ENCODE results near the gene NUDT6.
"Not testable (repeated sequence)": the region's sequence is repeated elsewhere in the genome, so short reads cannot be mapped to it uniquely, and the experiment has no call there.

NUDT6 gene

DNA sequence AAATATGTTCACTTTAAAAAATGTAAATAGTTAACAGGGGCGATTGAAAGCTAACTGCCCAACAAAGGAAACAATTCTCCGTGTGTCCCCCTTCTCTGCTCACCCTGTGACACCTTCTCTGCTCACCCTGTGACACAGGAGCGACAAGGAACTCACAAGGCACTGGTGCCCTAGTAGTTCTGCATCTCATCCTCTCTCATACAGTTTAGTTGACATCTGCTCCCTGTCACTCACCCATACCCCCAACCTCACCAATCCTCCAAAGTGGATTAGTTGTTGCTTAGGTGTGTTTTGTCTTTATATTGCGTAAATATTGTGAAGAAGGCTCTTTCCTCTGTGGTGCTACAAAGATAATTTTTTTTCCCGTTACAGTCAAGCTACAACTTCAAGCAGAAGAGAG, 46.4 kb downstream of the NUDT6 start:
- no peak for DNase-seq (ENCODE audit: low spot score)

DNA sequence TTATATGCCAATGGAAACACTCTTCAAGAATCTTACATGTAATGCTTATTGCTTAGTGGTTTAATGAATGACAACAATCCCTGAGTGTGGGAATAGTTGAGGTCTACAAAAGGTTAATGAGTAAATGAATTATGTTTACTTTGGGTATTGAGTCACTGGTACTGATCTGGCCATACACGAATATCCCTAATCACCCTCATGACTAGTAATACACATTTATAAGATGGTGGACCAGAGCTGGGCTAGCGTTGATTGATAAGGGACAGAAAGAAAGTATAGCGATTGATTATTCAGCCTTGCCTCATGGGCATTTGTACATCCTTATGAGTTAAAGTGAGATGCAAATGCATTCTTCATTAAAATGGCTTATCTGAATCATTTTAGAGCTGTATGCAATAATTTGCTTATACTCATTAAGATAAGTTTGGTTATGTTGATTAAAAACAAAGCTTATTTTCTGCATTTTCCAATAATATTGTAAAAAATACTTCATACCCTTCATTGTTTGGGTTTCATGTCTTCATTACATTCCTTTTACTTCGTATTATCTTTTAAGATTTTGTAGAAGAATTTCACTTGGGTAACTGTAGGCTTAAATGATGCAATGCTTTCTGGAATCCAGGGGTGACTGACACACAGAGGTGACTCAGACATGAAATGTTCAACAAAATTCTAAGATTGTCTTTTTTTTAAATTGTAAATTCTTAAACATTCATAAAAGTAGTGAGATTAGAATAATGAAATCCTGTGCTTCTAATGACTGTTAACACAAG, 48.4 kb downstream of the NUDT6 start:
- no peak for DNase-seq (ENCODE audit: low spot score)

DNA sequence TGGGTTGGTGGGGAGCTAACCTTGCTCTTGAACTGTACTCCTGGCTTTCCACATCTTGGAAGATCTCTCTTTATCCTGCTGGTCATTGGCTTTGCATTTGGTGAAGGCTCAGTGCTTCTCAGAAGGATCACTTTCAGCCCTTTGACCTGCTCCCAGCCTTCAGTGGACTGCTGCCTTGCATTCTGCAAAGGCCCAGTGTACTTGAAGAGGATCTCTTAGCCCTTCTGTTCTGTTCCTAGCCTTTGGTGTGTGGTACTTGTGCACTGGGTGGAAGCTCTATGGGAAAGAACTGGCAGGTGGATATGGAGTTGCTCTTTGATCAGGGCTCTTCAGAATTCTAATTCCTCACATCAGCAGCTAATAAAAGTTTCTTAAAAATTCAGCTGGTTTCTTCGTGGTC, 49.3 kb downstream of the NUDT6 start:
- DNase-seq (ENCODE audit: low spot score), result no peak

DNA sequence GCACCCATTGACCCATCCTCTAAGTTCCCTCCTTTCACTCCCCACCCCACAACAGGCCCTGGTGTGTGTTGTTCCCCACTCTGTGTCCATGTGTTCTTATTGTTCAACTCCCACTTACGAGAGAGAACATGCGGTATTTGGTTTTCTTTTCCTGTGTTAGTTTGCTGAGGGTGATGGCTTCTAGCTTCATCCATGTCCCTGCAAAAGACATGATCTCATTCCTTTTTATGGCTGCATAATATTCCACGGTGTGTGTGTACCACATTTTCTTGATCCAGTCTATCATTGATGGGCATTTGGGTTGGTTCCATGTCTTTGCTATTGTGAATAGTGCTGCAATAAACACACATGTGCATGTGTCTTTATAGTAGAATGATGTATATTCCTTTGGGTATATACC, 54.2 kb downstream of the NUDT6 start:
- DNase-seq (ENCODE audit: low spot score), result not testable (repeated sequence)

DNA sequence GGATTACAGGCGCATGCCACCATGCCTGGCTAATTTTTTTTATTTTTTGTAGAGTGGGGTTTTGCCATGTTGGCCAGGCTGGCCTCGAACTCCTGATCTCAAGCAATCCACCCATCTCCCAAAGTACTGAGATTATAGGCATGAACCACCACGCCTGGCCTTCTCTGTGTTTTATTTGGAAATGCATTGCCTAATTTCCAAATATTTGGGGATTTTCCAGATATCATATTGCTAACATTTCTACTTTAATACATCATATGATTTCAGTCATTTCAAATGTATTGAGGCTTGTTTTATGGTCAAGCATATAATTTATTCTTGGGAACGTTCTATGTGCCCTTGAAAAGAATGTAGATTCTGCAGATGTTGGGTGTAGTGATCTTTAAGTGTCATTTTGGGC, 57.0 kb downstream of the NUDT6 start:
- DNase-seq (ENCODE audit: low spot score), result no peak

DNA sequence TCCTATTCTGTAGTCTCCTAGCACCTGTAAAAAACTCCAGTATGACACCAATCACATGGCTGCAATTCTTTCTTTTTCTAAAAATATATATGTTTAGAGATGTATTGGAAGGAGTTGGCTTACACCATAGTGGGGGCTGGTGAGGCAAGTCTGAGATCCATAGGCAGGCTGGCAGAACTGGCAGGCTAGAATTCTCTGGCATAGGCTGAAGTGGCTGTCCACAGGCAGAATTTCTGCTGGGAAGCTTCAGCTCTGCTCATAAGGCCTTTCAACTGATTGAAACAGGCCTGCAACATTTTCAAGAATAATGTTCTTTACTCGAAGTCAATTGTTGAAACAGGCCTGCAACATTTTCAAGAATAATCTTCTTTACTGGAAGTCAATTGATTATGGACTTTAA, 58.8 kb downstream of the NUDT6 start:
- DNase-seq (ENCODE audit: low spot score), result no peak

DNA sequence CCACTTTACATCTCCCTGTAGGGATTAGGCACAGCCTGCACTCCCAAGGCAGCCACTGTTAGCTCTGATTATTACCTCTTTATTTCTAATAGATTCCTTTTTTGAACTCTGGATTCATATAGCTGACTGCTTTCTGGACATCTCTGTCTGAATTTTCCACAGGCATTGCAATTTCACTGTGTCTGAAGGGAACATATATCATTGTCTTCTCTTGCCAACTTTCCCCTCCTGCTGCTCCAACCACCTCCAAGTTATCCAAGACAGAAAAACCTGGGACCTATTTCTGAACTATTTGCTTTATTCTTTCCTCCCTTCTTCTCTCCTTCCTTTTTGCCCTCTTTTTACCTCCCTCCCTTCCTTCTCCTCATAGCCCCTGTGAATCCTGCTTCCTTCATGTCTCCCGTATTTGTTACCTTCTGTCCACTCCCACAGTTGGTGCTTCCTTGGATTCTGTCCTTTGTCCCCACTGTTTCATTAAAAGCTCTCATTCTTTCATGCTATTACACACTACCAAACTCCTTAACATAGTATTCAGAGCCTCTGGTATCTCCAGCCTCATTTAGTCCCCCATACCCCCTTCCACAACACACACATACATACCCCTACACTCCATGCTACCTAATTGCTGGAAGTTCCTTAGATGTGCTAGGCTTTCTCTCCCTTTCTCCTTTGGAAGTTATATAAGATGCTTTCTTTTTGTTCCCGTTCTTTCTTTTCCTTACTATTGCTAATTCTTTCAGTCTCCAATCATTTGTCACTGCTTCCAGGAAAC, 61.0 kb downstream of the NUDT6 start:
- no peak for DNase-seq (ENCODE audit: low spot score)

DNA sequence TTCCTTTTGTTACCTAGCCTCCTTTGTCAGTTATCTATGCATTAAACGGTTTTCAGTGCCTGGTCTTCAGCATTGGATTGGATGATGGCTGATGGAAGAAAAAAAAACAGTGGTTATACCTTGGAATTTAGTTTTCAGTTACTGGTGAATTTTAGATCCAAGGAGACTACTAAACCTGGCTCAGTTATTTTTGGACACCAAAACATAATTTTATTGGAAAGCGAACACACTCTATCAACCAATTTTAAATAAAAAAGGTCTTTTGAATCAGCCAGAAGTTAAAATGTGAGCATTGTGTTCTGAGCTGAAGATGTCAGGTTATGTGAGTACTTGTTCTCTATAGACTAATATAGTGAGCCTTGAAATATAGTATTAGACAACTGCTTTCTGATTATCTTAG, 63.7 kb downstream of the NUDT6 start:
- DNase-seq (ENCODE audit: low spot score), result no peak

DNA sequence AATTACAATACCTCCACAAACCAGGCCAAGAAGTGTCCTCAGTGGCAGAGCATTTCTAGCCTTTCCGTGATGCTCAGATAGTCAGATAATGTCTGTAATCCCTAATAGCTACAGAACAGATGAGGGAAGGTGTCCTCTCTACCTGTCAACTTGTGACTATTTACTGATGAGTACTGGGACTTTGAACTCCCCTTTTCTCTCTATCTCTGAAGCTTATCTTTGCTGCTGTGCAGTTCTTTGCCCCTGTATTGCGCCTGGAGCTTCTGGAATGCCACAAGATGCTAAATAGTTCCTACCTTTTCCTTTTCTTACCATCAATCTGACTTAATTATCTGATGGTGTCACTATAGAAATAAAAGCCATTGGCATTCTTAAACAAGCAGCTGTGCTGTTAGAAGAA, 65.2 kb downstream of the NUDT6 start:
- no peak for DNase-seq (ENCODE audit: low spot score)

DNA sequence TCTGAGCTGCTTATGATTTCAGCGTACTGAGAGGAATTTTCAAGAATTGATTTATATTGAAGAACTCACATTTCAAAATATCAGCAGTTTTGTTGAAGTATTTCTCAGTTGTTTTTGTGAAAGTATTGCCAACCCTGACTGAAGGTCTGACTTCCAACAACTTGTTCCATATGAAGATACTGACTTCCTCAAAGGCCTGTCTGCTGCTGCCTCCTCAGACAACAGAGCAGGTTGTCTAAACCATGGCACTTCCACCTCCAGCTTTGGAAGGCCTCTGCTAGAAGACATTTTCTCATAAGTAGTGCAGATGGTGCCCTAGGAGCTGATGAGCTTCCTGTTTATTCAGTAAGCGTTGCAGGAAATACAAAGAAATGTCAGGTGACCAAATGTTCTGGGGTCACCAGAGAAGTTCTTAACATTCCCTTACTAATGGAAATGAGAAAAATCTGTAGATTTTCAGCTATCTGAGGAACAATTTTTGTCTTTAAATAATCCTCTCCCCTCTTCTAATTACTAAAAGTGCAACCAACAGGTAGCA, 67.0 kb downstream of the NUDT6 start:
- DNase-seq (ENCODE audit: low spot score), result no peak

DNA sequence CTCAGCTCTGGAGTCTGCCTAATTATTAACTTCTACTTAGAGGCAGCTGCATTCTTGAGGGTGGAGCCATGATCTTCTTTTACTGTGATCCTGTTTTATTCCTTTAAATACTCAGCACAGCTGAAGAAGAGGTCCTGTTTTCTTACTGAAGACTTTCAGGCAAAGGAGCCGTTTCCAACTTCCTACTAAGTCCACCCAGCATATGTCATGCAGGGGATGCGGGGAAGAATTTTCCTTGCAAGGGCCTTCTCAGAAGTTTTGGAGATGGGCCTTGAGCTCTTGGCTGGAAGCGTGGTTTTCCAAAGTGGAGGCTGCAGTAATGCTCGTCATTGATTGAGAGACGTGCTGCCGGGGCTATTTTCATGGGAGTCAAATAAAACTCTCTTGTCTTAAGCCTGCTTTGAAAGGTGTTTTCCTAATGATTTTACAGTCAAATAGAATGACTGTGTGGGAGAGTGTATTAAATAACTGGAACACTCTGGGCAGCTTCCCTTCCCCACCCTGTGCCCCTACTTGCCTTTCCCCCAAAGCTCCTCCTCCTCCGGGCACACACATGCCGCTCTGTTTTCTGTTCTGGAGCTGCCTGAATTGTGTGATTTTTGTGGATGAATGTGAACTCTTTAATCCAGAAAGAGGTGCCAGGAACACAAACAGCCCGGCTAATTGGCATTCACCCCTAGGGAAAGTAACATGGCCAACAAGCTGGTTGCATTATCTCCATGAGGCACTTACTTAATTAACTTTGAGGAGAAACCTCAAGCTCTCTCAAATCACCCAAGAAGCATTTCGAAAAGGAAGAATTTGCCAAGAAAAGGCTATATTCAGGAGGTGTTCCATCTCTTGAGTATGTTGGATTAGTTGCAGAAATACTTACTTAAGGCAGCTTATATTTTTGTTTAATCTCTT, 67.7 kb downstream of the NUDT6 start:
- no peak for DNase-seq (ENCODE audit: low spot score)

DNA sequence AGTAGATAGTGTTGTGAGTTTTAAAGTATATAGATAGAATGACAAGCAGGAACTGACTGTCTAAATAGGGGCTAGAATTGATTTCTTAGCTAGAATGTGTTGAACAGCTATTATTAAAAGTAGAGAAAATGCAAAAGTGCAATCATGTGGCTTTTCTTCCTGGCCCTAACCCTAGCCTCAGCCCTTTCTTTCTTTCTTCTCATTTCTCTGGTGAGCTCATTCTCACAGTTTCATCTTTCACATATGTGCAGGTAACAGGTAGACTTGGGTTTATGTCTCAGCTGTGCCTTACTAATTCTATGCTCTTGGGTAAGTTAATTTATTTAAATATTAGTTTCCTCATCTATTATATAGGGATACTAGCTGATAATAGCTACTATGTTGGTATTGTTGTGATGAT, 70.8 kb downstream of the NUDT6 start:
- no peak for DNase-seq (ENCODE audit: low spot score)

DNA sequence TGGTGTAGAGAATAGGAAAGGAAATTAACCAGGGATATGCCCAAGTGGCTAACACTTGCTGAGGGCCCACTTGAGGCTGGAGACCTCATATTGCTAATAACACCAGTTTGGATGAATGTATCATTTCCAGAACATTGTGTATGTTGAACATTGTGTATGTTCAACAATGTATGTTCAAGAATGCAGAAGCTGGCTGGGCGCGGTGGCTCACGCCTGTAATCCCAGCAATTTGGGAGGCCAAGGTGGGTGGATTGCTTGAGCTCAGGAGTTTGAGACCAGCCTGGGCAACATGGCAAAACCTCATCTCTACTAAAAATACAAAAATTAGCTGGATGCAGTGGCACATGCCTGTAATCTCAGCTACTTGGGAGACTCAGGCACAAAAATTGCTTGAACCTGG, 72.6 kb downstream of the NUDT6 start:
- not testable (repeated sequence) for DNase-seq (ENCODE audit: low spot score)

DNA sequence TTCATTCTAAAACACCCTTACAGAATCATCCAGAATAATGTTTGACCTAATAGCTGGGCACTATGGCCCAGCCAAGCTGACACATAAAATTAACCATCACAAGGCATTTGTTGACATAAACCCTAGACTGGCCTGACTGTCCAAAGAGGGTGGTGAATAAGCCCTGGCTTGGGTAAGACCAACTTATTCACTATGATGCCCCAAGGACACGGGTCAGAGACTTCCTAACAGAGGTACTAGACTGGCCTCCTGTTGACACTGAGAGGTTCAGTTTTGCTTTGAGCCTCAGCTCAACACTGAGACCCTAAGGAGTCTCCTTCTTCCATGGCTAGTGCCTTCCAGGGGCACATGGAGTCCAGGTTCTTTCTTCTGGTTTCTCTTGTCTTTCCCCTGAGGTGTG, 74.5 kb downstream of the NUDT6 start:
- DNase-seq (ENCODE audit: low spot score), result no peak

DNA sequence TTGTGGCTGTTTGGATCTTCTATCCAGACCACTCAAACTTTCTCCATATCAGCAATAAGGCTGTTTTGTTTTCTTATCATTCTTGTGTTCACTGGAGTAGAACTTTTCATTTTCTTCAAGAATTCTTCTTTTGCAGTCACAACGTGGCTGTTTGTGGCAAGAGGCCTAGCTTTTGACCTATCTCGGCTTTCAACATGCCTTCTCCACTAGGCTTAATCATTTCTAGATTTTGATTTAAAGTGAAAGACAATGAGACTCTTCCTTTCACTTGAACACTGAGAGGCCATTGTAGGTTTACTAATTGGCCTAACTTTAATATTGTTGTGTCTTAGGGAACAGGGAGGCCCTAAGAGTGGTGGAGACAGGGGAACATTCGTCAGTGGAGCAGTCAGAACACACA, 76.6 kb downstream of the NUDT6 start:
- DNase-seq (ENCODE audit: low spot score), result no peak

DNA sequence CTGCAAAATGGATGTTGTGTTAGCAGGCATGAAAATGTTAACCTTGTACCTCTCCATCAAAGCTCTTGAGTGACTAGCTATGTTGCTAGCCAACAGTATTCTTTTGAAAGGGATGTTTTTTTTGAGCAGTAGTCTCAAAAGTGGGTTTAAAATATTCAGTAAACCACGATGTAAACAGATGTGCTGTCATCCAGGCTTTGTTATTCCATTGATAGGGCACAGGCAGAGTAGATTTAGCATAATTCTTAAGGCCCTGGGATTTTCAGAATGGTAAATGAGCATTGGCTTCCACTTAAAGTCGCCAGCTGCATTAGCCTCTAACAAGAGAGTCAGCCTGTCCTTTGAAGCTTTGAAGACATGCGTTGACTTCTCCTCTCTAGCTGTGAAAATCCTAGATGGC, 77.3 kb downstream of the NUDT6 start:
- no peak for DNase-seq (ENCODE audit: low spot score)

DNA sequence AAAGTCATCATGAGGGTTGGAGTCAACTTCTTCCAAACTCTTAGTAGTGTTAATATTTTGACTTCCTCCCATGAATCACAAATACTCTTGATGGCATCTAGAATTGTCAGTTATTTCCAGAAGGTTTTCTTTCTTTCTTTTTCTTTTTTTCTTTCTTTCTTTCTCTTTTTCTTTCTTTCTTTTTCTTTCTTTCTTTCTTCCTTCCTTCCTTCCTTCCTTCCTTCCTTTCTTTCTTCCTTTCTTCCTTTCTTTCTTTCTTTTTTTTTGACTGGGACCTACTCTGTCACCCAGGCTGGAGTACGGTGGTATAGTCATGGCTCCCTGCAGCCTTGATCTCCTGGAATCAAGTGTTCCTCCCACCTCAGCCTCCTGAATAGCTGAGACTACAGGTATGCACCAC, 78.0 kb downstream of the NUDT6 start:
- DNase-seq (ENCODE audit: low spot score), result not testable (repeated sequence)

DNA sequence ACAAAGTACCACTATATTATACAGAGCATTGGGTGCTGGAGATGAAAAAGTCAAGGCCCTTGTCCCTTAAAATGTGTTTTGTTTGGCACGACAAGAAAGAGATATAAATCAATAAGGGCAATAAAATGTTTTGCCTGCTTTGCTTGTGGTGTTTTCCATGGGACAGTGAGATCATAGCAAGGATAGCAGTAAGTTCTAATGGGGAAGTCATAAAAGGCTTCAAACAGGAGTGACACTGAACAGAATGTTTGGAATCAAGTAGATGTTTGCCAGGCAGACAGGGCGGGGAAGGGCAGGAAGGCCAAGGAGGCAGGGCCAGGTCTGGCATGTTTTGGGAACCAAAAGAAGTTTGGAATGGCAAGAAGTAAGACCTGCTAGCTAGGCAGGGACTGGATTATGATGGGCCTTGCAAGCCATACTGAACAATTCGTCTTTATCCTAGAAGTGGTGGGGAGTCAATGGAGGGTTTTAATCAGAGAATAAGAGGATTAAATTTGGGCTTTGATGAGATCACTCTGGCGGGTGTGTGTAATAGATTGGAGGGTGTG, 79.3 kb downstream of the NUDT6 start:
- DNase-seq (ENCODE audit: low spot score), result no peak
